HCT116 (cell line): ENCODE results near the gene KDM2B. TPM values are rescaled to one million over a fixed set of nuclear protein-coding genes. Genes with fewer than 3 reads are reported as not detected.

ENCODE experiments used
- ATAC-seq: fragments of 200-7000 bp; cut with Tn5 transposase; 2 replicates; pipeline ENCODE4 v1.9.1; 2020; ENCODE audit warnings: mild to moderate bottlenecking, moderate library complexity
- BruUV-seq: library from RNA; stranded (reverse); fragments of 400-500 nt; replicated peaks from 2 replicates; lab custom pipeline; 2021; lab: Mats Ljungman, UMichigan
- CTCF ChIA-PET: fragments of 300-600 bp; sonication (Branson Sonifier 250); formaldehyde crosslinking; loops from one replicate; lab custom pipeline; 2021; ENCODE audit warnings: antibody characterized with exemption; lab: Charles Lee
- POLR2A ChIA-PET: fragments of 300-600, 350-600 bp; sonication (Branson Sonifier 250); formaldehyde crosslinking; loops from one replicate; lab custom pipeline; 2021; ENCODE audit warnings: antibody characterized with exemption; lab: Charles Lee
- RAD21 ChIA-PET, 2 experiments: fragments of 300-600 bp; sonication (Branson Sonifier 250); formaldehyde crosslinking; loops; one replicate each; lab custom pipeline; 2023; ENCODE audit warnings: low total read pairs in 2 of 2; ENCODE audit not compliant: uncharacterized antibody in 2 of 2, unreplicated experiment in 2 of 2, low non-redundant PET in 1 of 2; lab: Charles Lee
- DNase-seq: peaks from one replicate; pipeline ENCODE4 v3.0.0-alpha.2; 2010; ENCODE audit warnings: low read depth, low spot score
- H2AFZ ChIP-seq: fragments of 200-600 bp; shearing (Covaris generic), sonication (generic); 2 replicates; pipeline ENCODE4 v1.6.1; 2017; ENCODE audit warnings: low read depth, mixed run types, mixed read lengths, antibody characterized with exemption, low read length; ENCODE audit not compliant: poor library complexity, severe bottlenecking
- H3K27ac ChIP-seq: 2 replicates; pipeline ENCODE4 v1.5.1; 2012; ENCODE audit warnings: low read depth, low read length
- H3K27me3 ChIP-seq: fragments of 200-600 bp; sonication (generic); 2 replicates; pipeline ENCODE4 v1.6.1; 2016; ENCODE audit warnings: mixed run types, low read length, mixed read lengths; ENCODE audit not compliant: insufficient read depth
- H3K36me3 ChIP-seq, 2 experiments: fragments of 200-500 bp in 1 of 2; fragments of 200-600 bp in 1 of 2; sonication (Bioruptor generic) in 1 of 2; sonication (generic) in 1 of 2; 2 replicates each; pipeline versions ENCODE4 v1.5.1 to v1.6.1; 2014 to 2016; ENCODE audit warnings: low read length in 2 of 2, inconsistent platforms in 1 of 2, mixed read lengths in 1 of 2, mixed run types in 1 of 2; ENCODE audit not compliant: insufficient read depth in 2 of 2, control insufficient read depth in 1 of 2
- H3K4me1 ChIP-seq, 2 experiments: fragments of 200-600 bp in 1 of 2; sonication (generic) in 1 of 2; 2 replicates each; pipeline versions ENCODE4 v1.5.1 to v1.6.1; 2012 to 2017; ENCODE audit warnings: low read length in 2 of 2, inconsistent platforms in 1 of 2, mild to moderate bottlenecking in 1 of 2, mixed read lengths in 1 of 2, mixed run types in 1 of 2, moderate library complexity in 1 of 2; ENCODE audit not compliant: insufficient read depth in 2 of 2, control insufficient read depth in 1 of 2
- H3K4me2 ChIP-seq: fragments of 200-600 bp; sonication (generic); 2 replicates; pipeline ENCODE4 v1.6.1; 2017; ENCODE audit warnings: mixed run types, low read length, mixed read lengths
- H3K4me3 ChIP-seq, 2 experiments: fragments of 200-600 bp in 1 of 2; sonication (generic) in 1 of 2; replicated peaks in 1 of 2; 2 replicates each; pipeline ENCODE4 v1.5.1; 2011 to 2016; ENCODE audit warnings: low read length in 2 of 2, control low read depth in 1 of 2, low read depth in 1 of 2, mild to moderate bottlenecking in 1 of 2, mixed read lengths in 1 of 2, mixed run types in 1 of 2
- H3K79me2 ChIP-seq: fragments of 200-600 bp; sonication (generic); 2 replicates; pipeline ENCODE4 v1.6.1; 2017; ENCODE audit warnings: mild to moderate bottlenecking, mixed run types, low read length, moderate library complexity, mixed read lengths; ENCODE audit not compliant: insufficient read depth
- H3K9ac ChIP-seq: fragments of 200-600 bp; sonication (generic); 2 replicates; pipeline ENCODE4 v1.6.1; 2016; ENCODE audit warnings: low read length, mixed read lengths
- H3K9me2 ChIP-seq: fragments of 200-600 bp; sonication (generic), shearing (Covaris generic); 2 replicates; pipeline ENCODE4 v1.6.1; 2017; ENCODE audit warnings: mixed run types, mild to moderate bottlenecking, moderate library complexity; ENCODE audit not compliant: insufficient read depth
- H3K9me3 ChIP-seq, 2 experiments: fragments of 200-500 bp in 1 of 2; fragments of 200-600 bp in 1 of 2; sonication (Bioruptor generic) in 1 of 2; sonication (generic) in 1 of 2; 2 replicates each; pipeline ENCODE4 v1.6.1; 2014 to 2017; ENCODE audit warnings: low read length in 2 of 2, mixed read lengths in 2 of 2, inconsistent platforms in 1 of 2, low read depth in 1 of 2, mild to moderate bottlenecking in 1 of 2, mixed run types in 1 of 2, moderate library complexity in 1 of 2; ENCODE audit not compliant: control insufficient read depth in 1 of 2, insufficient read depth in 1 of 2
- H4K20me1 ChIP-seq: fragments of 200-600 bp; sonication (generic), shearing (Covaris generic); 2 replicates; pipeline ENCODE4 v1.6.1; 2017; ENCODE audit warnings: mixed run types, mild to moderate bottlenecking, moderate library complexity; ENCODE audit not compliant: insufficient read depth
- ATF3 ChIP-seq: IDR thresholded peaks from 2 replicates; pipeline ENCODE4 v1.6.1; 2012
- CBX3 ChIP-seq: IDR thresholded peaks from 2 replicates; pipeline ENCODE4 v1.6.1; 2012; ENCODE audit warnings: low read depth
- CEBPB ChIP-seq: IDR thresholded peaks from 2 replicates; pipeline ENCODE4 v1.6.1; 2012; ENCODE audit warnings: low read depth
- EGR1 ChIP-seq: IDR thresholded peaks from 2 replicates; pipeline ENCODE4 v1.6.1; 2012; ENCODE audit warnings: low read depth
- ELF1 ChIP-seq: IDR thresholded peaks from 2 replicates; pipeline ENCODE4 v1.6.1; 2012; ENCODE audit warnings: low read depth, borderline replicate concordance
- EZH2 ChIP-seq: fragments of 200-600 bp; sonication (generic); IDR thresholded peaks from 2 replicates; pipeline ENCODE4 v1.6.1; 2017; ENCODE audit warnings: antibody characterized with exemption, mixed run types
- EZH2phosphoT487 ChIP-seq: fragments of 200-600 bp; IDR thresholded peaks from 2 replicates; pipeline ENCODE4 v1.6.1; 2018; ENCODE audit warnings: antibody characterized with exemption, borderline replicate concordance
- FOSL1 ChIP-seq: IDR thresholded peaks from 2 replicates; pipeline ENCODE4 v1.6.1; 2012; ENCODE audit warnings: low read depth
- JUND ChIP-seq: IDR thresholded peaks from 2 replicates; pipeline ENCODE4 v1.6.1; 2012
- MAX ChIP-seq: IDR thresholded peaks from 2 replicates; pipeline ENCODE4 v1.6.1; 2012
- POLR2AphosphoS5 ChIP-seq: IDR thresholded peaks from 2 replicates; pipeline ENCODE4 v1.6.1; 2011; ENCODE audit warnings: mild to moderate bottlenecking, low read depth, low read length, moderate library complexity
- RAD21 ChIP-seq: IDR thresholded peaks from 2 replicates; pipeline ENCODE4 v1.6.1; 2012; ENCODE audit warnings: low read depth, mild to moderate bottlenecking
- REST ChIP-seq: IDR thresholded peaks from 2 replicates; pipeline ENCODE4 v1.6.1; 2012; ENCODE audit warnings: low read depth
- SIN3A ChIP-seq: IDR thresholded peaks from 2 replicates; pipeline ENCODE4 v1.6.1; 2012; ENCODE audit warnings: low read depth
- SP1 ChIP-seq: IDR thresholded peaks from 2 replicates; pipeline ENCODE4 v1.6.1; 2012; ENCODE audit warnings: low read depth
- SRF ChIP-seq: IDR thresholded peaks from 2 replicates; pipeline ENCODE4 v1.6.1; 2012; ENCODE audit warnings: low read depth
- TCF7L2 ChIP-seq: IDR thresholded peaks from 2 replicates; pipeline ENCODE4 v1.7.0; 2011; ENCODE audit warnings: borderline replicate concordance, inconsistent platforms; ENCODE audit not compliant: insufficient read depth, insufficient read length; ENCODE audit errors: extremely low read depth
- YY1 ChIP-seq: IDR thresholded peaks from 2 replicates; pipeline ENCODE4 v1.6.1; 2011; ENCODE audit warnings: low read length, low read depth, moderate library complexity, mild to moderate bottlenecking; ENCODE audit not compliant: insufficient replicate concordance; ENCODE audit errors: extremely low read depth
- ZBTB33 ChIP-seq: IDR thresholded peaks from 2 replicates; pipeline ENCODE4 v1.6.1; 2011; ENCODE audit warnings: mild to moderate bottlenecking, low read length, moderate library complexity; ENCODE audit not compliant: insufficient replicate concordance; ENCODE audit errors: extremely low read depth
- ZNF274 ChIP-seq: fragments of 200-500 bp; sonication (Bioruptor generic); IDR thresholded peaks from 2 replicates; pipeline ENCODE4 v1.6.1; 2014; ENCODE audit warnings: mild to moderate bottlenecking, low read depth, low read length, inconsistent platforms
- intact Hi-C: fragments of 100-400 bp; cut with micrococcal nuclease; formaldehyde crosslinking; loops from 2 replicates; pipeline ENCODE4 v1.10.0; 2022
- total RNA-seq: library from RNA; stranded (reverse); gene quantifications from one replicate; pipeline ENCODE4 v1.2.1, GENCODE V29; 2021; ENCODE audit not compliant: unreplicated experiment

Gene KDM2B
- total RNA-seq, 1 experiment from 2014 or later, result 36.7 TPM

- CTCF ChIA-PET, result no interaction called here
- TF ChIP-seq CBX3 (no peak), EZH2phosphoT487 (no peak), SP1 (no peak), EZH2 (no peak), POLR2AphosphoS5 (no peak), RAD21 (no peak), ELF1 (no peak), ZNF274 (no peak), MAX (no peak), TCF7L2 (no peak), JUND (no peak), CEBPB (no peak), EGR1 (no peak), REST (no peak), SRF (no peak), ATF3 (no peak), SIN3A (no peak), ZBTB33 (no peak), YY1 (no peak), FOSL1 (no peak)
- intact Hi-C loops, result no loop called here
- no TSS peak for BruUV-seq
- H3K27ac ChIP-seq, result no peak overlapping the region
- H3K4me2 ChIP-seq, result no peak overlapping the region
- POLR2A ChIA-PET, result no interaction called here
- H3K4me3 ChIP-seq, result no peak overlapping the region
- H3K27me3 ChIP-seq, result no peaks in the 10 kb centered on the region
- H2AFZ ChIP-seq, result no peak overlapping the region
- no peaks in the 10 kb centered on the region for H3K79me2 ChIP-seq
- H3K4me1 ChIP-seq, result peaks cover 0 to 2% of the 10 kb centered on the region in 2 experiments; a peak in 1 of 4 replicates
- ATAC-seq (no peak), DNase-seq (no peak)
- H3K36me3 ChIP-seq, result no peaks in the 10 kb centered on the region
- no peak overlapping the region for H3K9ac ChIP-seq
- H3K9me3 ChIP-seq, result no peaks in the 10 kb centered on the region
- RAD21 ChIA-PET, result no interaction called here
- no peaks in the 10 kb centered on the region for H4K20me1 ChIP-seq
- H3K9me2 ChIP-seq, result no peaks in the 10 kb centered on the region
These were observed 14.7 kb upstream of the KDM2B start for GRCh38 chr12:121595520-121595919.
